ENCODE results near the gene ARHGAP44.

GRCh38 chr17:13008461-13008860 lies 219.2 kb downstream of the ARHGAP44 start:
- TF ChIP-seq EZH2 (IDR thresholded peaks at IDR 0.05; ENCODE audit: low read length) (no peak), CTCF (optimal IDR thresholded peaks at IDR 0.05 in 1 of 3, IDR thresholded peaks at IDR 0.05 in 1 of 3, conservative IDR thresholded peaks at IDR 0.05 in 1 of 3; ENCODE audit: extremely low read depth in 1 of 3, insufficient read depth in 2 of 3, low read length in 3 of 3) (no peak)
